ENCODE data around the gene NCKAP5L. TPM values are rescaled to one million over a fixed set of nuclear protein-coding genes. Genes with fewer than 3 reads are reported as not detected.

Gene NCKAP5L, protein sequence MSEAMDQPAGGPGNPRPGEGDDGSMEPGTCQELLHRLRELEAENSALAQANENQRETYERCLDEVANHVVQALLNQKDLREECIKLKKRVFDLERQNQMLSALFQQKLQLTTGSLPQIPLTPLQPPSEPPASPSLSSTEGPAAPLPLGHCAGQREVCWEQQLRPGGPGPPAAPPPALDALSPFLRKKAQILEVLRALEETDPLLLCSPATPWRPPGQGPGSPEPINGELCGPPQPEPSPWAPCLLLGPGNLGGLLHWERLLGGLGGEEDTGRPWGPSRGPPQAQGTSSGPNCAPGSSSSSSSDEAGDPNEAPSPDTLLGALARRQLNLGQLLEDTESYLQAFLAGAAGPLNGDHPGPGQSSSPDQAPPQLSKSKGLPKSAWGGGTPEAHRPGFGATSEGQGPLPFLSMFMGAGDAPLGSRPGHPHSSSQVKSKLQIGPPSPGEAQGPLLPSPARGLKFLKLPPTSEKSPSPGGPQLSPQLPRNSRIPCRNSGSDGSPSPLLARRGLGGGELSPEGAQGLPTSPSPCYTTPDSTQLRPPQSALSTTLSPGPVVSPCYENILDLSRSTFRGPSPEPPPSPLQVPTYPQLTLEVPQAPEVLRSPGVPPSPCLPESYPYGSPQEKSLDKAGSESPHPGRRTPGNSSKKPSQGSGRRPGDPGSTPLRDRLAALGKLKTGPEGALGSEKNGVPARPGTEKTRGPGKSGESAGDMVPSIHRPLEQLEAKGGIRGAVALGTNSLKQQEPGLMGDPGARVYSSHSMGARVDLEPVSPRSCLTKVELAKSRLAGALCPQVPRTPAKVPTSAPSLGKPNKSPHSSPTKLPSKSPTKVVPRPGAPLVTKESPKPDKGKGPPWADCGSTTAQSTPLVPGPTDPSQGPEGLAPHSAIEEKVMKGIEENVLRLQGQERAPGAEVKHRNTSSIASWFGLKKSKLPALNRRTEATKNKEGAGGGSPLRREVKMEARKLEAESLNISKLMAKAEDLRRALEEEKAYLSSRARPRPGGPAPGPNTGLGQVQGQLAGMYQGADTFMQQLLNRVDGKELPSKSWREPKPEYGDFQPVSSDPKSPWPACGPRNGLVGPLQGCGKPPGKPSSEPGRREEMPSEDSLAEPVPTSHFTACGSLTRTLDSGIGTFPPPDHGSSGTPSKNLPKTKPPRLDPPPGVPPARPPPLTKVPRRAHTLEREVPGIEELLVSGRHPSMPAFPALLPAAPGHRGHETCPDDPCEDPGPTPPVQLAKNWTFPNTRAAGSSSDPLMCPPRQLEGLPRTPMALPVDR (N-terminal part only)
- total RNA-seq (2011; cell fraction: chromatin; rRNA removed; ENCODE audit: low replicate concordance): 15.1 and 38.6 TPM in 2 replicates
- 21.6 and 25.2 TPM in 2 replicates for total RNA-seq (2011; cell fraction: nucleolus; rRNA removed)
- total RNA-seq (2011; cell fraction: nucleoplasm; rRNA removed): 21.0 and 24.7 TPM in 2 replicates
- 7.3 and 9.4 TPM in 2 replicates for total RNA-seq (2014; rRNA removed)
- 1.4 and 2.1 TPM in 2 replicates for total RNA-seq (2014; rRNA removed; fragmentation: Illumina TruSeq; extraction: Trizol)
- total RNA-seq (2015; rRNA removed; fragmentation: Illumina TruSeq; extraction: Trizol): 4.7 and 4.9 TPM in 2 replicates
- 13.4 and 14.4 TPM in 2 replicates for total RNA-seq (2021)
- polyA plus RNA-seq (2011; rRNA removed): 1.7 and 3.6 TPM in 2 replicates
- polyA plus RNA-seq (2011; cell fraction: cytosol; rRNA removed): 2.0 and 3.8 TPM in 2 replicates
- 7.3 and 13.2 TPM in 2 replicates for polyA plus RNA-seq (2011; cell fraction: nucleus; rRNA removed)
- polyA plus RNA-seq (2012): 6.2 and 8.4 TPM in 2 replicates
- 3.7 and 7.7 TPM in 2 replicates for polyA plus RNA-seq (2014; fragmentation: Illumina TruSeq; extraction: Trizol)
- under 1 TPM; 0.01 to 0.04 TPM for polyA plus RNA-seq (2014; fragmentation: Nextera tagmentation; extraction: Ambion mirVana)
- polyA plus RNA-seq (2014; rRNA removed): 4.8 and 6.3 TPM in 2 replicates
- 5.1 and 5.7 TPM in 2 replicates for polyA minus RNA-seq (2011; rRNA and poly(A)+ RNA removed)
- 5.6 and 7.4 TPM in 2 replicates for polyA minus RNA-seq (2011; cell fraction: cytosol; rRNA and poly(A)+ RNA removed)
- 8.1 and 10.1 TPM in 2 replicates for polyA minus RNA-seq (2011; cell fraction: nucleus; rRNA and poly(A)+ RNA removed)
- percentile 63 among the genes with signal in this experiment for Bru-seq, nascent RNA
- BruChase-seq, experiment 1, labeled RNA remaining after a 2-hour chase: percentile 59 among the genes with signal in this experiment
- percentile 53 among the genes with signal in this experiment for BruChase-seq, experiment 2, labeled RNA remaining after a 6-hour chase
- long read RNA-seq, experiment 1, partial matches to known transcripts: 10 of 22 reads
- long read RNA-seq, experiment 1, other reads (novel, unspliced or antisense): 12 of 22 reads
- long read RNA-seq, experiment 2, full-length matches to known transcripts: 2 of 10 reads
- long read RNA-seq, experiment 2, partial matches to known transcripts: 5 of 10 reads
- long read RNA-seq, experiment 2, other reads (novel, unspliced or antisense): 3 of 10 reads
- long read RNA-seq, experiment 3, partial matches to known transcripts: 1 of 1 reads
- long read RNA-seq, experiment 3, other reads (novel, unspliced or antisense): 0 of 1 reads

DNA sequence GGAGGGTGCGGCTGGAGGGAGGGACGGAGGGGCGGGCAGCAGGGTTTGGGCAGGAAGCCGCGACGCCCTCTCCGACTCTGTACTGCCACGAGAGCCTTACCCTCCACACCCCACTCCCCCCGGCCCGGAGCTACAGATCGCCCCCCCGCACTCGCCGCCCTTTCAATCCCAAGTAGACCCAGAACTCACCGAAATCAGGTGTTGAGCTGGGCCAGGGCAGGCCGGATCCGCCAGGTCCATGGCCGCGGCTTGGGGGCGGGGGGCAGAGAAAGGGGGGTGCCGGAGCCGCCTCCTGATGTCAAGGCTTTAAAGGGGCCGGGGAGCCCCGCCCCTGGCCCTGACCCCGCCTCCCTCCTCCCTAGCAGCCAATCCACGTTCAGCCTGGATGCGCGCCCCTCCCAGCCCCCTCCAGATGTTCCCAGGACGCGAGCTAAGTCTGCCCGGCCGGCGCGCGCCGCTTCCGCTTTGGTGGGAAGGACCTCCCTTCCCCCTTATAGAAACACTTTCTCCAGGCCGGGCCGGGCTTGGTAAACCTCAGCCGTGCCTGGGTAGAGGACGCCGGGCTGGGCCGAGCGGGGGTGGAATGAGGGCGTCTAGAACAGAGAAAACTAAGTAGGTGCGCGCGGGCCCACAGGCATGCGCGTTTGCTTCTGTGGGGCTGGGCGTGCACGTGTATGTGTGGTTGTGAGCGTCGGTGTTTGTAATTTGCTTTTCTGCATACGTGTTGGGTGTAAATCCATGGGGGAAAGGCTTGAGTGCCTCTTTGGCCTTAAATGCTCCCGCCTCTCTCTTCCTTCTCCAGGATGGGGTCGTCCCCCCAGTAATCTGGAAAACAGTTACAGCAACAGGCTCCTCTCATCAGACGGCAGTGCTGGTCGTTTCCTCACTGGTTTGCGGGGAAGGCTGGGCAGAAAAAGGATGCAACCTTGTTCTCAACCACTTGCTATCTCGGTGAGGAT, at the start of gene NCKAP5L:
Gene NCKAP5L (minus strand): TSS at position 281 of the 959 bp plus-strand sequence. CDS start 24,369 bp downstream, outside the sequence.
- POLR2A ChIA-PET: interaction anchor here (0.6 to 2.0 kb wide), 9 partner anchors 9 to 85 kb away, joined by 3 to 14 read pairs (median 4); partner anchors contain the start of gene BCDIN3D
- H3K79me2 ChIP-seq (ENCODE audit: control insufficient read depth, insufficient read depth, low read length): peaks cover 9% of the 10 kb centered on the region; the same call in 2 of the 3 replicates
- ATAC-seq (peak; percentile 97), FAIRE-seq (peak; percentile 90), DNase-seq (ENCODE audit: extremely low read depth in 1 of 4, low spot score in 3 of 4) (peak; percentile 97 to 99 (median 99))
- H3K4me3 ChIP-seq: peak within 1 kb of the TSS; percentile 85
- H3K9me3 ChIP-seq (replicated peaks; ENCODE audit: control insufficient read depth, insufficient read depth, low read depth, low read length): no peaks in the 10 kb centered on the region
- peaks cover 29 to 35% of the 10 kb centered on the region in 2 experiments for H3K4me1 ChIP-seq (replicated peaks in 1 of 2; ENCODE audit: control insufficient read depth in 2 of 2, insufficient read depth in 2 of 2, low read length in 2 of 2)
- TSS peak; percentile 86 for BruUV-seq (replicated peaks)
- H2AFZ ChIP-seq (ENCODE audit: low read depth, low read length): peak within 1 kb of the TSS; percentile 83
- CTCF ChIA-PET (ENCODE audit: low intra/inter-chr PET ratio): interaction anchor here (0.6 kb wide), 1 partner anchor 63 kb away, joined by 5 read pairs; no protein-coding TSS in a partner anchor
- peak within 1 kb of the TSS; percentile 64 for H3K27ac ChIP-seq (ENCODE audit: extremely low read depth, low read depth, low read length)
- no peaks in the 10 kb centered on the region for H3K36me3 ChIP-seq (ENCODE audit: control insufficient read depth, insufficient read depth, low read length)
- H3K9me1 ChIP-seq (ENCODE audit: control insufficient read depth, insufficient read depth, low read length): no peaks in the 10 kb centered on the region
- no peaks in the 10 kb centered on the region for H3K27me3 ChIP-seq (ENCODE audit: control insufficient read depth in 2 of 2, insufficient read depth in 2 of 2, low read length in 2 of 2)
- in situ Hi-C loops (cut with MboI) (no loop called here), intact Hi-C loops (cut with micrococcal nuclease) (loop anchor here (1.0 kb wide), 1 partner anchor 86 kb away; no protein-coding TSS in a partner anchor)
- peak within 1 kb of the TSS; percentile 90 for H3K4me2 ChIP-seq (ENCODE audit: insufficient read depth, low read length)
- 0% methylated on average over 35 of the region's 61 CpGs for WGBS (ENCODE audit: insufficient coverage, low coverage, missing lambda C conversion rate)
- peaks cover 10% of the 10 kb centered on the region; the same call in 1 of the 2 replicates for H4K20me1 ChIP-seq (replicated peaks; ENCODE audit: control insufficient read depth, insufficient read depth, low read length)
- peak within 1 kb of the TSS; percentile 67 to 89 for H3K9ac ChIP-seq (ENCODE audit: insufficient read depth in 1 of 2, low read depth in 2 of 2, low read length in 2 of 2)
- peak; percentile 84 for TF ChIP-seq EP400 (IDR thresholded peaks at IDR 0.05)
- TF ChIP-seq, protein P1, sequence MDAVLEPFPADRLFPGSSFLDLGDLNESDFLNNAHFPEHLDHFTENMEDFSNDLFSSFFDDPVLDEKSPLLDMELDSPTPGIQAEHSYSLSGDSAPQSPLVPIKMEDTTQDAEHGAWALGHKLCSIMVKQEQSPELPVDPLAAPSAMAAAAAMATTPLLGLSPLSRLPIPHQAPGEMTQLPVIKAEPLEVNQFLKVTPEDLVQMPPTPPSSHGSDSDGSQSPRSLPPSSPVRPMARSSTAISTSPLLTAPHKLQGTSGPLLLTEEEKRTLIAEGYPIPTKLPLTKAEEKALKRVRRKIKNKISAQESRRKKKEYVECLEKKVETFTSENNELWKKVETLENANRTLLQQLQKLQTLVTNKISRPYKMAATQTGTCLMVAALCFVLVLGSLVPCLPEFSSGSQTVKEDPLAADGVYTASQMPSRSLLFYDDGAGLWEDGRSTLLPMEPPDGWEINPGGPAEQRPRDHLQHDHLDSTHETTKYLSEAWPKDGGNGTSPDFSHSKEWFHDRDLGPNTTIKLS (IDR thresholded peaks at IDR 0.05; ENCODE audit: borderline replicate concordance, low read depth): peak; percentile 55; the same call in 1 of the 2 replicates
- TF ChIP-seq E2F5 (CRISPR knock-in tag; IDR thresholded peaks at IDR 0.05): peak; percentile 89
- peak in 1 of 2 experiments; percentile 90; a peak in 2 of 4 replicates for TF ChIP-seq HDAC1 (IDR thresholded peaks at IDR 0.05)
- peak; percentile 89; the same call in 1 of the 2 replicates for TF ChIP-seq ZNF232 (CRISPR knock-in tag; IDR thresholded peaks at IDR 0.05)

Measured in K562 (cell line).